Right renal pelvis (tissue), 4 donors: ENCODE measurements around the gene RPS25. TPM values are rescaled to one million over a fixed set of nuclear protein-coding genes. Genes with fewer than 3 reads are reported as not detected.
"Not testable (repeated sequence)": the region's sequence is repeated elsewhere in the genome, so short reads cannot be mapped to it uniquely, and the experiment has no call there.

ENCODE experiments used
- DNase-seq, 4 donors: peaks; one replicate each; pipeline ENCODE4 v3.0.0-alpha.2; 2013; ENCODE audit warnings: low read depth in 4 of 4, low spot score in 3 of 4, missing footprints in 1 of 4
- polyA plus RNA-seq, 4 donors: library from polyadenylated mRNA; unstranded; fragments of 120-200 nt; gene quantifications; one replicate each; pipeline ENCODE4 v1.2.1, GENCODE V29; 2013; ENCODE audit not compliant: insufficient read length in 4 of 4

Gene RPS25
- polyA plus RNA-seq, 4 donors = 1,012 to 1,189 (median 1,098) TPM

GRCh38 chr11:118975771-118976709 is 42.1 kb downstream of the RPS25 start:
- DNase-seq = no peak

- DNase-seq = no peak
Measured at GRCh38 chr11:118973985-118974384, 44.2 kb downstream of the RPS25 start.

- no peak for DNase-seq
Measured at GRCh38 chr11:118971646-118972045, 46.5 kb downstream of the RPS25 start, which contains the start of gene FOXR1. TSS of gene FOXR1 (plus strand) at chr11:118971761. CDS start at chr11:118971932, 171 bp downstream.

GRCh38 chr11:118969508-118969907 is 48.6 kb downstream of the RPS25 start:
- not testable (repeated sequence) for DNase-seq

Other genes starting within 250 kb of the RPS25 start
- gene DDX6, start 227.2 kb downstream of the RPS25 start, polyA plus RNA-seq = 100 to 1,000 TPM; 104 to 142 (median 133) TPM
- gene CXCR5, start 134.5 kb downstream of the RPS25 start, polyA plus RNA-seq = not detected
- gene BCL9L, start 92.4 kb downstream of the RPS25 start, polyA plus RNA-seq = 10 to 100 TPM; 32.9 to 37.0 (median 33.1) TPM
- gene UPK2, start 62.0 kb downstream of the RPS25 start, polyA plus RNA-seq = 10 to 100 TPM in 2 of 4 donors, 1 to 10 TPM in 1, under 1 TPM in 1; 0.74 to 47.4 (median 26.7) TPM
- under 1 TPM in 1 of 4 donors, not detected in 3; 0.05 TPM for gene FOXR1, start 46.6 kb downstream of the RPS25 start, polyA plus RNA-seq
- gene CENATAC, start 20.2 kb downstream of the RPS25 start, polyA plus RNA-seq = 10 to 100 TPM; 15.0 to 23.9 (median 17.1) TPM
- gene TRAPPC4, start 423 bp upstream of the RPS25 start, polyA plus RNA-seq = 100 to 1,000 TPM in 2 of 4 donors, 10 to 100 TPM in 2; 91.9 to 145 (median 117) TPM
- gene SLC37A4, start 12.5 kb upstream of the RPS25 start, polyA plus RNA-seq = 100 to 1,000 TPM in 2 of 4 donors, 10 to 100 TPM in 2; 82.6 to 110 (median 100) TPM
- gene HYOU1, start 38.9 kb upstream of the RPS25 start, polyA plus RNA-seq = 100 to 1,000 TPM; 111 to 133 (median 122) TPM
- gene VPS11, start 49.5 kb upstream of the RPS25 start, polyA plus RNA-seq = 10 to 100 TPM; 51.9 to 59.5 (median 54.7) TPM
- gene HMBS, start 66.5 kb upstream of the RPS25 start, polyA plus RNA-seq = 10 to 100 TPM; 25.9 to 28.6 (median 26.4) TPM
- 10 to 100 TPM; 56.3 to 70.4 (median 59.5) TPM for gene DPAGT1, start 83.5 kb upstream of the RPS25 start, polyA plus RNA-seq
- 10 to 100 TPM; 10.6 to 14.0 (median 11.8) TPM for gene C2CD2L, start 89.0 kb upstream of the RPS25 start, polyA plus RNA-seq
- 10 to 100 TPM; 26.5 to 33.2 (median 30.0) TPM for gene HINFP, start 103.2 kb upstream of the RPS25 start, polyA plus RNA-seq
- gene ABCG4, start 130.7 kb upstream of the RPS25 start, polyA plus RNA-seq = under 1 TPM; 0.71 to 0.81 (median 0.76) TPM
- 10 to 100 TPM; 11.7 to 14.4 (median 12.2) TPM for gene NLRX1, start 150.4 kb upstream of the RPS25 start, polyA plus RNA-seq
- 10 to 100 TPM; 12.7 to 19.1 (median 14.2) TPM for gene NHERF4, start 167.1 kb upstream of the RPS25 start, polyA plus RNA-seq
- 10 to 100 TPM; 19.9 to 22.8 (median 21.6) TPM for gene CBL, start 188.0 kb upstream of the RPS25 start, polyA plus RNA-seq